IgD-negative memory B cell (primary cell): ENCODE results near the gene GPR34. TPM values are rescaled to one million over a fixed set of nuclear protein-coding genes. Genes with fewer than 3 reads are reported as not detected.

Experiments used
- H3K27ac Mint-ChIP-seq, 3 donors: one replicate each; pipeline ENCODE4 v1.8.0; 2020 to 2022; ENCODE audit warnings: mild to moderate bottlenecking in 3 of 3, mixed read lengths in 3 of 3, moderate library complexity in 1 of 3
- H3K27me3 Mint-ChIP-seq: one replicate; pipeline ENCODE4 v1.8.0; 2021; ENCODE audit warnings: mixed read lengths
- H3K36me3 Mint-ChIP-seq: one replicate; pipeline ENCODE4 v1.8.0; 2020; ENCODE audit warnings: mild to moderate bottlenecking, mixed read lengths
- H3K4me1 Mint-ChIP-seq, 3 donors: one replicate each; pipeline ENCODE4 v1.8.0; 2020 to 2022; ENCODE audit warnings: mixed read lengths in 3 of 3, mild to moderate bottlenecking in 1 of 3
- H3K4me3 Mint-ChIP-seq, 4 donors: one replicate each; pipeline ENCODE4 v1.8.0; 2020 to 2022; ENCODE audit warnings: mild to moderate bottlenecking in 4 of 4, mixed read lengths in 4 of 4, moderate library complexity in 3 of 4
- H3K9me3 Mint-ChIP-seq, 3 donors: one replicate each; pipeline ENCODE4 v1.8.0; 2020 to 2021; ENCODE audit warnings: mixed read lengths in 3 of 3, mild to moderate bottlenecking in 1 of 3
- polyA plus RNA-seq: library from polyadenylated mRNA; unstranded; fragments of 300-500 nt; fragmentation: Illumina TruSeq; gene quantifications from one replicate; pipeline ENCODE4 v1.2.3, GENCODE V29; 2021

GPR34 gene
- polyA plus RNA-seq, 1 donor from 2014 or later = 1.1 TPM

- H3K36me3 Mint-ChIP-seq = peaks cover 6% of the 10 kb centered on the region
- H3K27me3 Mint-ChIP-seq = no peaks in the 10 kb centered on the region
- H3K4me1 Mint-ChIP-seq = peaks cover 4 to 8% (median 8%) of the 10 kb centered on the region in 3 donors
- no peaks in the 10 kb centered on the region for H3K9me3 Mint-ChIP-seq
- H3K4me3 Mint-ChIP-seq = peak overlapping the region in 1 of 4 donors; percentile 59
- peak overlapping the region in 1 of 3 donors; percentile 9 for H3K27ac Mint-ChIP-seq
Measured at GRCh38 chrX:41677183-41678060, 11.4 kb upstream of the GPR34 start.

GRCh38 chrX:41684138-41684537, 4.6 kb upstream of the GPR34 start:
- H3K36me3 Mint-ChIP-seq = no peaks in the 10 kb centered on the region
- peaks cover 5% of the 10 kb centered on the region for H3K27me3 Mint-ChIP-seq
- peaks cover 15 to 34% (median 22%) of the 10 kb centered on the region in 3 donors for H3K4me1 Mint-ChIP-seq
- no peaks in the 10 kb centered on the region for H3K9me3 Mint-ChIP-seq
- no peak overlapping the region for H3K4me3 Mint-ChIP-seq
- H3K27ac Mint-ChIP-seq = no peak overlapping the region

- no peak overlapping the region for H3K27ac Mint-ChIP-seq
- no peak overlapping the region for H3K4me3 Mint-ChIP-seq
Measured at GRCh38 chrX:41684940-41685339, 3.8 kb upstream of the GPR34 start.

DNA sequence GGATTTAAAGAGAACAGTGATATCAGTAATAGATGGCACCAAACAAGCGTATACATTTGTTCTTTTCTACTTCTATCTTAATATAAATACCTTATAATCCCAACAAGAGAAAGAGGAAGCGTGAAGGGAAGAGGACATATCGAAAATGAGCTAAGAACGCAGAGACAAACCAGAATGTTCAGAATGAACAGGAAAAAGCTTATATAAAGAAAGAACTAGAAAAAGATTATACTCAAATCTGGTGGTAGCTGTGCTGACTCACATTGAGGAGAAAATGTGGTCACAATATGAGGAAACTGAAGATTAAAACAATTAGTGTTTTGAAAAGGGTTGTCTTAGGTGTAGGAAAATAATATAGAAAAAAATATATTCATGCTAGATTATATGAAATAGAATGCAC, 2.0 kb upstream of the GPR34 start:
- Mint-ChIP-seq H3K9me3 (no peaks in the 10 kb centered on the region), H3K27ac (no peak overlapping the region), H3K36me3 (no peaks in the 10 kb centered on the region), H3K4me1 (peaks cover 15 to 39% (median 26%) of the 10 kb centered on the region in 3 donors), H3K27me3 (peaks cover 5% of the 10 kb centered on the region), H3K4me3 (no peak overlapping the region)

More at GRCh38 chrX:41684940-41685339, 3.8 kb upstream of the GPR34 start:
- Mint-ChIP-seq H3K9me3 (no peaks in the 10 kb centered on the region), H3K27me3 (peaks cover 5% of the 10 kb centered on the region), H3K36me3 (no peaks in the 10 kb centered on the region), H3K4me1 (peaks cover 15 to 34% (median 22%) of the 10 kb centered on the region in 3 donors)

GRCh38 chrX:41688156-41688555, 617 bp upstream of the GPR34 start:
- H3K27me3 Mint-ChIP-seq = peaks cover 5% of the 10 kb centered on the region
- peaks cover 26 to 53% (median 32%) of the 10 kb centered on the region in 3 donors for H3K4me1 Mint-ChIP-seq
- no peaks in the 10 kb centered on the region for H3K36me3 Mint-ChIP-seq
- H3K4me3 Mint-ChIP-seq = no peak overlapping the region
- H3K9me3 Mint-ChIP-seq = no peaks in the 10 kb centered on the region
- no peak overlapping the region for H3K27ac Mint-ChIP-seq

DNA sequence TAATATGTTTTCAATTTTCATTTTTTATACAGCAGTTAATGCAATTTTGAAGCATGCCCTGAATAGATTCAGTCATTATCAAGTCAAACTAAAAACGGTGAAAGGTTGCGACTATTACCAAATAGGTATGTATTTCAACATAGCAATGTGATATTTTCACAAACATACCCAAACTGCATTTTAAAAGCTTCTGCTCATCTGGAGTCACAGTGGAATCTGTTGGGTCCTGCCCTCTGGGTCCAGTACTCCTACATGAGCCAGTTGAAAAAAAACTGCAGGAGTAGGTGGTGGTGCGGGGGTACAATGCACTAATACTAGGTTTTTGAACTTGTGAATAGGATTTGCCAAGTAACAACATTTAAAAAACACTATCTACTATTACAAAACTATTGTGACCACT, 938 bp downstream of the GPR34 start:
- Mint-ChIP-seq H3K9me3 (no peaks in the 10 kb centered on the region), H3K36me3 (no peaks in the 10 kb centered on the region), H3K27ac (no peak overlapping the region), H3K27me3 (peaks cover 2% of the 10 kb centered on the region), H3K4me3 (no peak overlapping the region), H3K4me1 (peaks cover 33 to 53% (median 36%) of the 10 kb centered on the region in 3 donors)

DNA sequence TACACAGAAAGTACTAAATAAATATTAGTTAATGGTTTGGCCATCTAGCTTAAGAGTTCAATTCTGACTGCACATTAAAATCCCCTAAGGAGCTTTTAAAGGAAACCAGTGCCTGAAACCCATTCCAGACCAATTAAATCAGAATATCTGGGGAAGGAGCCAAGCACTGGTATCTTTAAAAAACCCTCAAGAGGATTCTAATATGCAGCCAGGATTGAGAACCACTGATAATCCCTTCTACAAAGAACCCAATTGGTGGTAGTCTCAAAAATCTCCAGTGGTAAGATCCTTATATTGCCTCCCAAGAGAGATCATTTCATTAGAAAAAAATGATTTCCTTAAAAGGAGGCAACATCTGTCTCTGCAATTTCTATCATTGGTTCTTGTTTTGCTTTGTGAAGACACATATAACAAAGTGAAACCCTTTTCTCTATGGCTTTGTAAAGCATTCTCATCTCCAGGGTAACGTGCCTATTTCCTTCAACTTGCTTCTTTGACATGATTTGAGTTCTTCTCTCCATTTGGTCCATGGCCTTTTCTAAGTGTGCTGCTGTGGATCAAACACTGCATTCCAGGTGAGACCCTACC, 3.5 kb downstream of the GPR34 start:
- Mint-ChIP-seq H3K4me3 (peak overlapping the region in 1 of 4 donors; percentile 1), H3K27ac (peak overlapping the region in 1 of 3 donors; percentile 17), H3K36me3 (no peaks in the 10 kb centered on the region), H3K9me3 (no peaks in the 10 kb centered on the region), H3K4me1 (peaks cover 25 to 39% (median 28%) of the 10 kb centered on the region in 3 donors), H3K27me3 (peaks cover 2% of the 10 kb centered on the region)

GRCh38 chrX:41693024-41693423, 4.3 kb downstream of the GPR34 start:
- Mint-ChIP-seq H3K27ac (peak overlapping the region in 1 of 3 donors; percentile 17), H3K27me3 (peaks cover 2% of the 10 kb centered on the region), H3K36me3 (no peaks in the 10 kb centered on the region), H3K9me3 (no peaks in the 10 kb centered on the region), H3K4me1 (peaks cover 24 to 35% (median 27%) of the 10 kb centered on the region in 3 donors), H3K4me3 (peak overlapping the region in 1 of 4 donors; percentile 12)

- Mint-ChIP-seq H3K27me3 (peaks cover 2% of the 10 kb centered on the region), H3K4me3 (no peak overlapping the region), H3K36me3 (no peaks in the 10 kb centered on the region), H3K4me1 (peaks cover 15 to 26% (median 18%) of the 10 kb centered on the region in 3 donors), H3K27ac (no peak overlapping the region), H3K9me3 (no peaks in the 10 kb centered on the region)
Measured at GRCh38 chrX:41695426-41695825, 6.7 kb downstream of the GPR34 start.

- Mint-ChIP-seq H3K27ac (no peak overlapping the region), H3K9me3 (no peaks in the 10 kb centered on the region), H3K27me3 (peaks cover 8% of the 10 kb centered on the region), H3K4me1 (peaks cover 24 to 36% (median 33%) of the 10 kb centered on the region in 3 donors), H3K4me3 (peak overlapping the region in 2 of 4 donors; percentile 10 to 33), H3K36me3 (peaks cover 3% of the 10 kb centered on the region)
Measured at GRCh38 chrX:41703574-41704029, 14.8 kb downstream of the GPR34 start.

DNA sequence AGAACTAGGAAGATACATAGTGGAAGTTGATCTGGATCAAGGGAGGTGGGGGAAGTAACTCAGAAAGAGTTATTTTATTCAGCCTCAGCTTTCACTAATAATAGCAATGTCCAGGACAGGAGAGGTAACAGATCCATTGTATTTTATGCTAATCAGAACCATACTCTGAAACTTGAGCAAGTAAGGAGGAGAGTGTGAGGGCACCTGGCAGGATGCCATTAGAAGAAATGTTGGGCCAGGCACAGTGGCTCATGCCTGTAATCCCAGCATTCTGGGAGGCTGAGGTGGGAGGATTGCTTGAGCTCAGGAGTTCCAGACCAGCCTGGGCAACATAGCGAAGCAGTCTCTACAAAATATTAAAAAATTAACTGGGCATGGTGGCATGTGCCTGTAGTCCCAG, 16.3 kb downstream of the GPR34 start:
- Mint-ChIP-seq H3K27ac (peak overlapping the region in 1 of 3 donors; percentile 74), H3K27me3 (peaks cover 8% of the 10 kb centered on the region), H3K4me1 (peaks cover 28 to 44% (median 33%) of the 10 kb centered on the region in 3 donors), H3K4me3 (peak overlapping the region in 2 of 4 donors; percentile 80 to 92), H3K36me3 (peaks cover 3% of the 10 kb centered on the region), H3K9me3 (no peaks in the 10 kb centered on the region)

DNA sequence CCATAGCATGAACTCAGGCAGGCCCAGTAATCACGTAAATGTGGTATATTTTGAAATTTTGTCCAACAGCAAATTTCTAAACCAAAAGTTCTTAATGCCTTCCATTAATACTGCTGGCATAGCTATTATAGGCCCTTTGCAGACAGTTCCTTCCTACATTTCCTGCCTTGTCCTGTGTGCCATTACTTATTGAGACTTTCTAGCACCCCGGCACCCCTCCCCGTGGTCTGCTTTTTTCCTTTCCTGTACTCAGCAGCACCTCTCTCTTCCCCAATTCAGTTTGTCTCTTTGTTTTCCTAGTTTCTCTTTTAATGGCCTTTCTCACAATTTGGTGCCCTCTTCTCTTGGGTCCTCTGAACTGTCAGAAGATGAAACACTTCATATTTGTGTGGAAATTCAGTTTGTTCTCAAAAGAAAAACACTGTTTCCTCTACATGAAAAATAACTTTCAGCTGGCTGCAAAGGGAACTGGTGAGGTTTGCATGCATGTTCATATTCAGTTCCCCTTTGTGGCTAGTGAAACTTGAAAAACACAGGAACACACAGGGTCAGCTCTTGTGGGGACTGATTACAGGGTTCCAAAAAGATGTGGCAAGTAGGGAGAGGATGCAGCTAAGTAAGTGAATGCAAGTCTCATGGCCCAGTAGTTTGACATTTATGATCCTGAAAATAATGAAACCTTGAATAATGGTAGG, 17.1 kb downstream of the GPR34 start:
- Mint-ChIP-seq H3K4me1 (peaks cover 28 to 46% (median 33%) of the 10 kb centered on the region in 3 donors), H3K27ac (peak overlapping the region; percentile 13 to 64 (median 27)), H3K4me3 (peak overlapping the region; percentile 5 to 92 (median 50)), H3K27me3 (peaks cover 8% of the 10 kb centered on the region), H3K36me3 (peaks cover 3% of the 10 kb centered on the region), H3K9me3 (no peaks in the 10 kb centered on the region)

DNA sequence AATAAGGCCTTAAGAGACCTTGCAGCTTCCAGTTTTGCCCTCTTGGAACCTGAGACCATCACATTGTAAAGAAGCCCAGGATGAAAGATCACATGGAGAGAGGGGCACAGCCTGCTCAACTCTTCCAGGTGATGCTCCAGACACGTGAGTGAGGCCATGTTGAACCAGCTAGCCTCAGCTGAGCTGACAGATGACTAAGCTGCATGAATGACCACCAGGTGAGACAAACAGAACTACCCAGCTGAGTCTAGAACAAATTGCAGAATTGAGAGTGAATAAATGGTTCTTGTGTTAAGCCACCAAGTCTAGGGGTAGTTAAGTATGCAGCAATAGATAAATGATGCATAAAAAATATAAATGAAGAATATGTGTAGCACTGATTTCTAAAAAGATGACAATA, 18.4 kb downstream of the GPR34 start:
- Mint-ChIP-seq H3K9me3 (no peaks in the 10 kb centered on the region), H3K4me3 (peak overlapping the region in 3 of 4 donors; percentile 2 to 84 (median 7)), H3K4me1 (peaks cover 28 to 46% (median 33%) of the 10 kb centered on the region in 3 donors), H3K36me3 (peaks cover 3% of the 10 kb centered on the region), H3K27me3 (peaks cover 8% of the 10 kb centered on the region), H3K27ac (peak overlapping the region; percentile 5 to 45 (median 12))

DNA sequence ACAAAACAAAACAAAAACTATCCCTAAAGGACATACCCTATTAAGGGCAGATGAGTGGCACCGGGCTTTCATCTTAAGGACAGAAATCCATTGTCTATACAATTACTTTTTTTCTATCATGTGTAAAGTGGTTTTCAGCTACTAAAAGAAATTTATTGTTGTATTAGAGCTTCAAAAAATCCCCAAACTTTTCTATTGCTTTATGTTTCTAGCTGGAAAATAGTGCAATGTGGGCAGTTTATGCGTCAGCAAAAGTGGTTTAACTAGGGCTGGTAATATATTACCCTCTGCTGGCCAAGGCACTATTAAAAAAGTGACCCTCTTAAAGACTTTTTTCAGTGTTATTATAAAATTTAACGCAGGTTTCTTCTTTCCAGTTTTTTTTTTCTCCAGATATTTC, 19.7 kb downstream of the GPR34 start:
- H3K36me3 Mint-ChIP-seq = peaks cover 3% of the 10 kb centered on the region
- H3K27ac Mint-ChIP-seq = peak overlapping the region in 1 of 3 donors; percentile 39
- peaks cover 23 to 39% (median 29%) of the 10 kb centered on the region in 3 donors for H3K4me1 Mint-ChIP-seq
- H3K9me3 Mint-ChIP-seq = no peaks in the 10 kb centered on the region
- peaks cover 13% of the 10 kb centered on the region for H3K27me3 Mint-ChIP-seq
- H3K4me3 Mint-ChIP-seq = no peak overlapping the region
